ENCODE measurements around the gene DEAF1.

The DEAF1 gene

GRCh38 chr11:721741-722345 is 26.8 kb upstream of the DEAF1 start:
- DNase-seq = peak; percentile 55

- DNase-seq = no peak
Observed at GRCh38 chr11:721247-721740, 26.3 kb upstream of the DEAF1 start.

DNA sequence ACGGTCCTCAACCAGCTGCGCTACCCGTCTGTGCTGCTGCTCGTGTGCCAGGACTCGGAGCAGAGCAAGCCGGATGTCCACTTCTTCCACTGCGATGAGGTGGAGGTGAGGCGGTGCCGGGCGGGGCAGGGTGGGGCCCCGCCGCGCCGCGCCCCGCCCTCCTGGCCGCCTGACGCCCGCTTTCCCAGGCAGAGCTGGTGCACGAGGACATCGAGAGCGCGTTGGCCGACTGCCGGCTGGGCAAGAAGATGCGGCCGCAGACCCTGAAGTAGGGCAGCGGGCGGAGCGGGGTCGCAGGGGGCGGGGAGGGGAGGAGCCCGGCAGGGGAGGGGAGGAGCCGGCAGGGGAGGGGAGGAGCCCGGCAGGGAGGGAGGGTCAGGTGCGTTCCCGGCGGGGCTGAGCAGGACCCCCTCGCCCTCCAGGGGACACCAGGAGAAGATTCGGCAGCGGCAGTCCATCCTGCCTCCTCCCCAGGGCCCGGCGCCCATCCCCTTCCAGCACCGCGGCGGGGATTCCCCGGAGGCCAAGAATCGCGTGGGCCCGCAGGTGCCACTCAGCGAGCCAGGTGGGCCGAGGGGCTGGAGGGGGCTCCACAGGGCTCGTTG is 25.7 kb upstream of the DEAF1 start:
- peak; percentile 55 for DNase-seq

- DNase-seq = no peak
Observed at GRCh38 chr11:720017-720641, 25.1 kb upstream of the DEAF1 start.

- DNase-seq = no peak
Observed at GRCh38 chr11:719214-720016, 24.4 kb upstream of the DEAF1 start.

DNA sequence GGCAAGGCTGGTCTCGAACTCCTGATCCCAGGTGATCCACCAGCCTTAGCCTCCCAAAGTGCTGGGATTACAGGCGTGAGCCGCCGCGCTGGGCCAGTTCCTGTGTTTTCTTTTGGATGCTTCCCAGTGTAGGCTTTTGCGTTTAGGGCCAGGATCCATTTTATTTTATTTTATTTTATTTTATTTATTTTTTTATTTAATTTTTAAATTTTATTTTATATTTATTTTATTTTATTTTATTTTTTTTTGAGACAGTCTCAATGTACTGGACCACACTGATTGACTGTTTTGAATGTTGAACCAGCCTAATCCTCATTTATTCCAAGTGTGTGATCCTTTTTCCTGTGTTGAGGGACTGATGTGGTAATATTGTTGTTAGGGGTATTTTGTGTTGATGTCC is 19.4 kb upstream of the DEAF1 start:
- no peak for DNase-seq

- DNase-seq = no peak
Observed at GRCh38 chr11:709109-709997, 14.3 kb upstream of the DEAF1 start.

GRCh38 chr11:708511-708910 is 13.5 kb upstream of the DEAF1 start:
- DNase-seq = no peak

DNA sequence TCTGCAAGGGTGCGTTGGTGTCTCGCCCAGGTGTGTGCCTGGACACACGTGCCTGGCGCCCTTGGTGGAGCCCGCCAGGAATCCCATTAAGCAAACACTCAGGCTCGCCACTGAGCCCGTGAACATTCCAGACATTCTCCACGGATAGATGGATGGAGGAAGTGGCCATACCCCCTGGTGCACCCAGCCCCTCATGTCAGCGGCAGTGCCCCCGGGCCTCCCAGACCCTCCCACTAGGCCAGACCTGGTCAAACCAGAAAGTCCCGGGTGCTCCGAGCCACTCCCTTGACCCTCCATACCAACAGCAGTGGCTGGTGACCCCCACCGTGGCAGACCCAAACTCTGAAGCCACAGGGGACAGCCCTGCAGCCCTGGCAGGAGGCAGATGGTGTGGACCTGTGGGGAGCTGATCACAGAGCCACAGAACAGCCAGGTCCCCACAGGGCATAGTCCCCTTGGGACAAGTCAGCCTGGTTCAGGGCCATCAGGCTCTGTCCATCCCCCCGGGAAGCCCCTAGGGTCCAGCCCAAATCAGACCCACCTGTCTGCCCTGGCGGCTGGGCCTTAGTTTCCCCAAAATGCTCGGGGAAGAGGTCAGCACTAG is 12.9 kb upstream of the DEAF1 start:
- DNase-seq = no peak

DNA sequence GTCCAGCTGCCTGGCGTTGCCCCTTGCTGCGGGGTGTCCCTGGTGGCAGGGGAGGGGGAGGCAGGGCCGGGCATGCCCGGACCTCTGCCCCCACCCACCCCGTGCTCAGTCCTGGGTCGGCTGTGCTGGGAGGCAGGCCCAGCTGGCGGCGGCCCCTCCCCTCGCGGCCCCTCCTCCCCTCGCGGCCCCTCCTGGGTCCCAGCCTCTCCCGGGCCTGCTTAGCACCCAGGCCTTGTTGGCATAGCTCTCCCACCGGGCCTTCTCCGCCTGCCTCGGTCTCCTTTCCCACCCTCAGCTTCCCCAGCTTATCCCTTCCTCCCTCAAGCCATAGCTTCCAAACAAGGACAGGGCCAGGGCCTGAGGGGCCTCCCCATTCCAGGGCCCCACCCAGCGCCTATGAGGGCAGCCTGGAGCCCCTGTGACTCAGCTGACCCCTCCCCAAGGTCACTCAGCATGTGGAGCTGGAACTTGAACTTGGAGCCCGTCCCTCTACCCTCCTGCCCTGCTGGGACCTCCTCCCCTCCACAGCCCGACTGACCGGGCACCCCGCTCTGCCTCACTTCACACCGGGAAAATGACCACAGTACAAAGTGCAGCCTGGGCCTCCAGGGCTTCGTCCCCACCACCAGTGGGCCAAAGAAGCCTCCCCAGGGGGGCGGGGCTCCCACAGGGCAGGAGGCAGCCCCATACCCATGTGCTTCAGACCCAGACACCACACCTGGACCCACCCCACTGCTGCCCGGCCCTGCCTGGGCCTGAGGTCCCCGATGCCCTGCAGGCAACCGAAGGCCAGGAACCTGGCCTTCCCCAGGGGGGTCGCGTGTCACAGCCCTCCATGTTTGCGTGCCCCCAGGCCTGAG is 12.2 kb upstream of the DEAF1 start:
- no peak for DNase-seq

GRCh38 chr11:706439-706956 is 11.5 kb upstream of the DEAF1 start:
- DNase-seq = no peak

DNA sequence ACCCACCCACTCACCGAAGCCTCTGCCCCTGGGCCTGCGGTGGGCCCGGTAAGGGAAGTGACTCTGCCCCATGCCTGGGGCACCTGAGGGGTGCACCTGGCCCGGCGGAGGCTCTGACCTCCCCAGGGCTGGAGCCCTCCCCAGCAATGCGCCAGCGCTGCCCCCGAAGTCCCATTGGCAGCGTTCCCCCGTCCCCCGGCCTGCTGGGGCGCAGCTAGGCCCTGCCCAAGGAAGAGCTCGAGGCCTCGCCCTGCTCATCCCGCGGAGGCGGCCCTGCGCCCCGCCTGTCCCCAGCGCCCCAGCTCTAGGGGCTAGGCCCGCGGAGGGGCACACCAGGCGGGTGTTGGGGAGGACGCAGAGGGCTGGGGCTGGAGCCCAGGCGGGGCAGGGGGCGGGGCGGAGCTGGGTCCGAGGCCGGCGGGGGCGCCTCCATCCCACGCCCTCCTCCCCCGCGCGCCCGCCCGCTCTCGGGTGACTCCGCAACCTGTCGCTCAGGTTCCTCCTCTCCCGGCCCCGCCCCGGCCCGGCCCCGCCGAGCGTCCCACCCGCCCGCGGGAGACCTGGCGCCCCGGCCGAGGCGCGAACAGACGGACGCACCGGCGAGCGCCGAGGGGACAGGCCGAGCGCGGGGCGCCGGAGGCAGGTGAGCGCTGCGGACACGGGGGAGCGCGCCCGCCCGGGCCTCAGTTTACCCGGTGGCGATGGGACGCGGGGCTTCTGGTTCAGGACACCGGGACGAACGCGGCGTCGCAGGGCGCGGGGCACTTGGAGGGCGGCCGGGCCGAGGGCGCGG is 10.8 kb upstream of the DEAF1 start, which contains the start of gene EPS8L2:
Gene EPS8L2 (plus strand): TSS at position 586 of the 793 bp plus-strand sequence. CDS start 3,177 bp downstream, outside the sequence.
- DNase-seq = peak; percentile 37

DNA sequence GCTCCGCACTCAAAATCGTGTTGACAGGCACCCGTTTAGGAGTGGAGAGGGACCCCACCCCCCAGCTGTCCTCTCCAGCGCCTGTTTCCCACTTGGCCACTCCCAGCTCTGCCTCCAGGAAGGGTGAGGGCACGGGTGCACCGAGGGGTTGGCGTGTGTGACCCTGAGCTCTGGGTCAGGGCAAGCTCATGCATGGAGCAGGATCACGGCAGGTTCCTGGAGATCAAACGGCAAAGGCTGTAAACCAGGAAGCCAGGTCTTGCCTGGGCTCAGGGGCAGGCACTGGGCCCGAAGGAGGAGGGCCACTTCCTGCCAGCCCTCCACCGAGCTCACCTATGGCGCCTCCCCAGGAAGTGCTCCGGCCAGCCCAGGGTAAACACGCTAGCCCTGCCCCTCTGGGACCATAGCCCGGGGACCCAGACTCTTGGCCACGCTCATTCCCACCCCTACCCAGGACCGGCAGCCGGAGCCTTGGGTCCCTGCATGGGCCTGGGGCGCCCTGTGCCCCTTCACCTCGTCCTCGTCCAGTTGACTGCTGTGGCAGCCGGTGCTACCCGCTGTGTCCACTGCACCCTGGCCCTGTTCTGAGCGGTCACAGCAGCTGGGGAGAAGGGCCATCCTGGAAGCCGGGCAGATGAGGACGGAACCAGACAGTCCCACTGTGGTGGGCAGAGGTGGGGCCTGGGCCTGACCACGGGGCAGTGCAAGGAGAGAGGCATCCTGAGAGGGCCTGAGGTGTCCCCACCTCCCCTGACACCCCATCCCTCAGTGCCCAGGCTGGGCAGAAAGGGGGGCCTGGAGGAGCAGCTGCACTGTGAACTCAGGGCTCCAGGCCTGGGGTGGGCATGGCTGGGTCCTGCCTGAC is 10.0 kb upstream of the DEAF1 start:
- DNase-seq = no peak

DNA sequence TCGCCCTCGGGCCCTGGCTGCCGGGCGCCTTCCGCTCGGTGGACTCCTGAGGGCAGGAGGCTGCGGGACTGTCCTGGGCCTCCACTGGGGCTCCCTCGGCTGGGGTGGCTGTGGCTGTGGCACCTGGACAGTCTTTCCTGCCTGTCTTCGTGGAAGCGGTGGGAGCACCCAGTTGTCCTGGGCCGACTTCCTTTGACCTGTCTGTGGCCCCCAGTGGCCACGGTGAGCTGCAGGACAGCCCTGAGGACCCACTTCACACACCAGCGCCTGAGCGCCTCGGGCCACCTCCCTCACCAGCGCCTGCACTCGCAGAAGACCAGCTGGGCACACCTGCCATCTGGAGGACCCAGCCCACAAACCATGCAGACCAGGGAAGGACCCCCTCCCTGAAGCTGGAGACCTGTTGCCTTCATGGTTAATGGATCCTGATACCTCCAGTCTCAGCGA is 9.2 kb upstream of the DEAF1 start:
- DNase-seq = no peak

GRCh38 chr11:703506-703905 is 8.5 kb upstream of the DEAF1 start:
- no peak for DNase-seq

GRCh38 chr11:702462-703461 is 7.7 kb upstream of the DEAF1 start:
- no peak for DNase-seq

DNA sequence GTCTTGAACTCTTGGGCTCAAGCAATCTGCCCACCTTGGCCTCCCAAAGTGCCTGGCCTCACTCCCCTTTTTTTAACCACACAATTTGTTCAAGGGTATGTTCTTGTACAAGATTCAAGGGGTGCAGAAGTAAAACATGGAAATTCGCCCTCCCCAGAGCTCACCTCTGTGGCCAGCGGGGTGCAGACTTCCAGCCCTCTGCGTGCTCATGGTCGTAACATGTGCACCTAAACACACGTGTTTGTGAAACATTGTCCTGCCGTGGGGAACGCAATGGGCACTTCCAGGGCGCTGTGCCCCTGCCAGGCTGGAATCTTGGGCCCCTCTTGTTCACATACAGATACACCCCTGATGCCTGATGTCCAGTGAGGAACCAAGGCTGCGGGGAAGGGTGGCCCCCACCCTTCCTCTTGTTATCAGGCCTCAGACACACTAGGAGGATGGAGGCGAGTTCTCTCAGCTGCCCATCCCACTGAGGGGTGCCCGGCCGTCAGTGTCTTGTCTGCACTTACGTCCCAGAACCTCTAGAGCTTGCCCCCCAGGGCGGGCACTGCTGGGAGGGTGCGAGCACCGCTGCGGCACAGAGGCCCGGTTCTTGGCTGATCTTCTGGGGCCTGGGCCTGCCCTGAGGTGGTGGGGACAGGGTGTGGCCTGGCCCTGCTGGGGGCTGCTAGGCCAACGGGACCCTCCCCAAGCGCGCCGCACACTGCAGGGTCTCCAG is 6.9 kb upstream of the DEAF1 start:
- no peak for DNase-seq

Data from activated CD8-positive, alpha-beta memory T cell treated with anti-CD3 and anti-CD28 coated beads, Interleukin-2, amount 50 U/mL, for 4 hours (primary cell).